ENCODE results near the gene CDK17.
"Not testable (repeated sequence)": the region's sequence is repeated elsewhere in the genome, so short reads cannot be mapped to it uniquely, and the experiment has no call there.

CDK17 gene

DNA sequence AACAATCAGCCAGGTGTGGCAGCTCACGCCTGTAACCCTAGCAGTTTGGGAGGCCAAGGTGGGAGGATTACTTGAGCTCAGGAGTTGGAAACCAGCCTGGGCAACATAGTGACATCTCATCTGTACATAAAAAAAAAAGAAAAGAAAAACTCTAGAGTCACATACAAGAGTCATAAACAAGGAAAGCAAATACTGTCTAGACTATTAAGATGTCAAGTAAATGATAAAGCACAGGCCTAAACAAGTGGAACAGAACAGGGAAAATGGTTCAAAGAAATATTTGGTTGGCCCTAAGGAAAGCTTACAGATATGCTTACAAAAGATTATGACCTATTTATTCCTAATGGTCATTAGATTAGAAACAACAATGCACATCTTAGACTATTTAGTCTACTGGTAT, 12.3 kb downstream of the CDK17 start:
- DNase-seq = no peak

DNA sequence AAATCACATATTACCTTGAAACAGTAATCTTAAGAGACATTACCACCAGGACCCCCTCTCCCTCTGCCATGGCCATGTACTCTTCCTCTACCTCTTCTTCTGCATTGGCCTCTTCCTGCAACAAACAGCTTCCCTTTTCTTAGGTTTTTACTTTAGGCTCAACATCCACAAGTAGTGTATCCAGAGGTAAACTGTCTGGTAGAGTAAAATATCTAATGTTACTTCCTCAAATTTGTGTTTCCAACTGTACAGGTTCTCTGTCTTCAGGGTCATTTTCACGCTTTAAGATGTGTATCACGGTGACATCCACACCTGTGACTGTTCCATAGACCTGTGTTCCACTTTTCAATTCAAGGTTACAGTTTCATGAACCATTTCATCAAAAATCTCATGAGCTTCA, 13.4 kb downstream of the CDK17 start:
- no peak for DNase-seq

- no peak for DNase-seq
These were observed 16.2 kb downstream of the CDK17 start for GRCh38 chr12:96383991-96384390.

GRCh38 chr12:96383371-96383770, 16.9 kb downstream of the CDK17 start:
- no peak for DNase-seq

GRCh38 chr12:96379743-96380142, 20.5 kb downstream of the CDK17 start:
- not testable (repeated sequence) for DNase-seq

DNA sequence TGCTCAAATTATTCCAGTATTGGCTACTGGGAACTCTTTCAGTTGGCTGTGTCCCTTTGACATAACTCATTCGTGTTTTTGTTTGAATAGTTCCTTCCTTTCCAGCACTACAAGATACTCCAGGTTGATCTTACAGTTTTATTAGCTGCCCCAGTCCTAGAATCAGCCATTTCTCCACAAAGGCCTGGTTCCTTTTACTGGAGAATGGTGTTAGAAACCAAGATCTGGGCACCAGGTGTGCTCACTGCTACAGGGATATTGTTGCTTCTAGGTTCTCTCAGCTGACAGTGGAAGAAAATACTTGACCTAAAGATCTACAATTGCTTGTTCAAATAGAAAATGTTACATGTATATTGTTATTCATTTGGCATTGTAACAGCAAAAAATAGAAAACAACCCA, 21.9 kb downstream of the CDK17 start:
- no peak for DNase-seq

DNA sequence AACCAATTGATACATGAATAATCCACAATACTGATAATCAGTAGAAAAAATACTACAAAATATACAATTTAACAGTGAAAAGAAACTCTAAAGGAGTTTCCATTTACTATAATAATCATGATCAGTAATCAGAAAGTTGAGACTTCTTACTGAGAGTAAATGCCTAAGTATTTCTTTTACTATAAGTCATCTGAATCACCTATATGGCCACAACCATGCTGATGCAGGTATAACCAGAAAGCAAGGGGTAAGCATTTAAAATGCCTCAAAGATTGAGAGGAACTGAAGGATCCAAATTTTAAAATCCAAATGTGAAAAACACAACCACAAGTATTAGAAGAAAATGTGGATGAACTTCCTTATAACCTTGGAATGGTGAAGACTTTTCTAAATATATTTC, 23.4 kb downstream of the CDK17 start:
- no peak for DNase-seq

DNA sequence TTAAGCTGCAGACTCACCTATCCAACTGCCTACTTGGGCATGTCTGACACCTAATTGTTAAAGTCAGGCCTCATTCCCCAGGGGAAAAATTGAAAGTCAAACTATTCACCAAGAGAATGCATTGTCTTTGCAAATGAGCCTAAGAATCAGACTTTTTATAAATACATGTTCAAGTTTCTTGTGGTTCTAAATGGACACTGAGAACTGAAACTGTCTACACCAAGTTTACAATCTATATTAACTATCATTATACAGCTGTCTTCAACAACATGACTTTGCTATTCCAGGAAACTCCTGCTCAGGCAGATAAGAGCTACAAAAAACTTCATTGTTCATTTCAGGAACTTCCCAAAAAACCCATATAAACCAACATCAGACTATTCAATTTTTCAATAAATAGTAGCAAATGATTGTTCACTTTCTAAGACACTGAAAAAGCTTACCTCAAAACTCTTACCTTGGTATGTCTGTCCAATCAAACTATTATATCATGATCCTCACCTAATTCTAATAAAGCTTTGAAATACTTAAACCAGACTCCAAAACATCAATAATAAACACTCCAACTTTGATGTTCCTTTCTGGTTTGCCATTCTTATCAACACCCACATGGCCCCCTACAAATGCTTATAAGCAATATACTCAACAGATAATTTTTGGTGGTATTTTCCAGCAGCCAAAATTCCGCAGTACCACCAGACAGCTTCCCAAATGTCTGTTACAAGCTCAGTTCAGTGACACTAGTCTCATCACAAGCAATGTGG, 24.2 kb downstream of the CDK17 start:
- no peak for DNase-seq

- no peak for DNase-seq
These were observed 25.1 kb downstream of the CDK17 start for GRCh38 chr12:96375170-96375569.

GRCh38 chr12:96371790-96372699, 28.2 kb downstream of the CDK17 start:
- no peak for DNase-seq

- no peak for DNase-seq
These were observed 29.0 kb downstream of the CDK17 start for GRCh38 chr12:96371138-96371789.

- no peak for DNase-seq
These were observed 31.6 kb downstream of the CDK17 start for GRCh38 chr12:96368687-96369086.

- DNase-seq = no peak
These were observed 32.0 kb downstream of the CDK17 start for GRCh38 chr12:96368233-96368632.

DNA sequence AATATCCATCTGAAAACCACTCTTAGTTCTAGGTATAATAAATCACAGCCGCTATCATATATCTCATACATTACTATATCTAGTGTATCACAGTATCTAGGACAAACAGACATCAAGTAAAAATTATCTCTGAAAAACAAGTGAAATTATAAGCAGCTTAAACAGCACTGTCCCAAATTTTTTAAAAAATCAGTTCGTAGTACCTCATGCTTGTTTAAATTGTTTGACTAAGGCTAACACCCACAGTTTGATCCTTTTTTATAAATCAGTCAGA, 33.9 kb downstream of the CDK17 start:
- DNase-seq = no peak

DNA sequence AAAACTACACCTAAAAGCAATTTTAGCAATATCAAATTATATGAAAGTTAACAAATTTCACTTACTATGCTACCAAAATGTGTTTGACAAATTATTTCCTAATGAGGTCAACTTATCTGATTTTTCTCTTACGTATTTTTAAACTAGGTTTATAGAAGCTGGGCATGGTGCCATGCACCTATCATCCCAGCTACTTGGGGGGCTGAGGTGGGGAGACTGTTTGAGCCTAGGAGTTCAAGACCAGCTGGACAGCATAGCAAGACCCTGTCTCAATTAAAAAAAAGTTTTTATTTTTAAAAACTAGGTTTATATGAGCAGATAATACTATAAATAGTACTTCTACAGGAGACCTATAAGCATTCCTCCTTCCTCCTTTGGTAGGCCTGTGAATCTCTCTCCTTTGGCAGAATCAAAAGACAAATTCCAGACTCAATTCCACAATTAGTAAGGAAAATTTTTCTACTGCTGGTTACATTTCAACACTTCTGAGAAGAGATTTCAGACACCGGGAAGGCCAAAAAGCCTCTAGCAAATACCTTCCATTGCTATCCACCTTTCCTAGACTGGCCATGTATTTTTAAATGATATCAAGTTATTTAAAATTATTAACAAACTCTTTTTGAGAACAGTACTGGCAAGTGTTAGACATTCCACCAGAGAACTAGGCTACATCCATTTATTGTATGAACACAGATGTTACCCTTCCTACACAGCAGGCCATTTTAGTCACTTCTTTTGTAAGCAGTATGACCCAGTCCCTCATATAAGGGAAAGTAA, 34.4 kb downstream of the CDK17 start:
- no peak for DNase-seq

GRCh38 chr12:96364092-96364700, 36.0 kb downstream of the CDK17 start:
- no peak for DNase-seq

DNA sequence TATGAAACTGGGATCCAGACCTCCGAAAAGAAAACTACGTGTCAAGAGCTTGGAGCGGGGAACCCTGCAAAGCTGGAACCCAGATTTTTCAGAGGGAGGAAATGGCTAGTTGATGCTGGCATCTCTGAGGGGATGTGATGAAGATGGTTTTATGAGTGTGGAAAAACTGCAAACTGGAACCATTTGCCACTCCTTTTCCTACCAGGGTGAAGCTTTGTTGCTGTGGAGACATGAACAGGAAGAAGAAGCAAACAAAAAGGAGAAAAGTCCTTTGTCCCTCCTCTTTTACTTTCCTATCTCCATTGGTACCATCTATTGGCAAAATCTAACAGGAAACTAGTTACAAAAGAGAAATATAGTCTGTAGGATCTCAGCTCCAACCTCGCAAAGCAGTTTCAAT, 39.2 kb downstream of the CDK17 start:
- no peak for DNase-seq

DNA sequence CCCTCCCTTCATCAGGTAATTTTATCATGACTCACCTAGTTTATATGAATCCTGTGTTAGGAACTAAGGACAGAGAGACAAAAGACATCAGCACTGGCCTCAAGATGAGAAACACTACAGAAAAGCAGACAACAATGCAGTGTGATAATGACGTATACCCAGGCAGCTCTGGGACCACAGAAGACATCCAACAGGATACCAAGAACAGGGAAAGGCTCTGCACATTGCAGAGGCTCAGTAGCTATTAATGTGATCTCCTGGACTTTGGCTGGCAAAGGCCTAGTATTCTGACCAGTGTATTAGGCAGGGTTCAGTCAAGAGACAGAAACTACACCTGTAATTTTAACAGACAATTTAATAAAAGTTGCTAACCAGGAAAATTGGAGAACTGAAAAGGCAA, 39.7 kb downstream of the CDK17 start:
- no peak for DNase-seq

DNA sequence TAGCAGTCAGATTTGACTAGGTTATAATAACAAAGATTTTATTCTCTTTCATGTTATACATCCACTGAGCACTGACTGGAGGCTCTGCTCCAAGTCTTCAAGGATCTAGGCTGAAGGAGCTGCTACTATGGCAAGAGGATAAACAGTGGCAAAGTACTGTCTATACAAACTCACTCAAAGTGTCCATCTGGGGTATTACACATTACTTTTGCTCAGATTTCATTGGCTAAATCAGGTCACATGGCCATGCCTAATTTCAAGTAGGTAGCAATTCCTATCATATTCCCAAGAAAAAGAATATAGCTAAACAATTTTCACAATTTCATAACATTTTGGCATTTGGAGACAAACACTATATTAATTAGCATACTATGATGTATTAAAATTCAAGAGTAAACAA, 40.9 kb downstream of the CDK17 start:
- DNase-seq = no peak

GRCh38 chr12:96356831-96357230, 43.4 kb downstream of the CDK17 start:
- DNase-seq = no peak

DNA sequence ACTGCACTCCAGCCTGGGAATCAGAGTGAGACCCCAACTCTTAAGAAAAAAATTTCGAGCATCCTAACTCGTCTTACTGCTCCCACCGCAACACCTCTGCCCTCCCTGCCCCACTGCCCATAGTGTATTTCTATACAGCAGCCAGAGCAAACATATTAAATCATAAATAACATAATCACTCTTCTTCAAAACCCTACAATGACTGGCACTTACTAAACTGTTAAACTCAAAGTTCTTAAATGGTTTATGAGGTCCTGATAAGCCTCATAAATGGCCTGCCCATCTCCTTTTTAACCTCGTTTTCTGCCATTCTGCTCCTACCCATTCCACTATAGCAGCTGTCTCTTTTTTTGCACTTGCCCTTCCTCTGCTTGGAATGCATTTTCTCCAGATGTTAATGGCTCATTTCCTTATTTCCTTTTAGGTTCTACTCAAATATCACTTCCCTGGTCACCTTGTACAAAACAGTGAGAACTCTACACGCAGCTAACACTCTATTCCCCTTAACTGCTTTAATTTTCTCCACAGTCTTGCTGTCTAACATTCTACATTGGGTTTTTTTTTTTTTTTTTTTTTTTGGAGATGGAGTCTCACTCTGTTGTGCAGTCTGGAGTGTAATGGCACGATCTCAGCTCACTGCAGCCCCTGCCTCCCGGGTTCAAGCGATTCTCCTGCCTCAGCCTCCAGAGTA, 45.2 kb downstream of the CDK17 start:
- DNase-seq = no peak

- DNase-seq = no peak
These were observed 45.9 kb downstream of the CDK17 start for GRCh38 chr12:96354326-96354725.

Measured in inflammatory macrophage (primary cell).